ENCODE data around the gene VGLL1.

VGLL1 gene

DNA sequence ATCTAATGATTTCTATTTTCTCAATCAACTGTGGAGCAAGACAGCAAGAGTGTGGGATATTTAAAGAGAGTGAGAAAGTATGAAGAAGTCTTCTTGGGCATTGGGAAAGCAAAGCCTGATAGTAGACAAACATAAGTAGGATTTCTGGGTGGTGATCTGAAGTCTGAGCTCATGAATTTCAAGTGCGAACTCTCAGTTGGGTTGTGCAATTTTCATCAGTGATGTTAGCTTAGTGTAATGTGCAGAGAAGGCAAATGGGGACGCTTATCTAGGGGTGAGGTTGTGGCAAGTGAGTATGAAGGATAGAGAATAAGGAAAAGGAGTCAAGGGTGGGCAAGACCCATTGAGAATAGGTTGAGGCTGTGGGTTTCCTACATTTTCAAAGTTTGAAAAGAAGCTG lies 23.7 kb downstream of the VGLL1 start:
- no peak for DNase-seq

DNA sequence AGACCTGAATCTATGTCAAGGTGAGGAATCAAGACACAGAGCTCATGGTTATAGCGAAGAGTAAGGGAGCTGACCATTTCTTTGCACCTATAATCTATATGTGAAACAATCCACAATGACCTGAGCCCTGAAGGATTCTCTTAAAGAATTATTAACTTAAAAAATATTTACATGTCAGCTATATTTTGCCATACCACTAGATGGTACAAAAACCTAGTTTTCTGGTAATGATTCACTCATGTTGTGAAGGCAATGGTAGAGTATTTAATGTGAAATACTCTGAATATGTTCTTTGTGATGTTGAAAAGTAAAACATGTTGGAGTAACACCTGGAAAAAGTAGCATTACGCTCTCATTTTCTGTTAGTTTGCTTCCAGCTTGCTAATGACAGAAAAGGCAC lies 40.0 kb downstream of the VGLL1 start:
- DNase-seq: peak in 2 of 6 experiments; percentile 18 to 20

DNA sequence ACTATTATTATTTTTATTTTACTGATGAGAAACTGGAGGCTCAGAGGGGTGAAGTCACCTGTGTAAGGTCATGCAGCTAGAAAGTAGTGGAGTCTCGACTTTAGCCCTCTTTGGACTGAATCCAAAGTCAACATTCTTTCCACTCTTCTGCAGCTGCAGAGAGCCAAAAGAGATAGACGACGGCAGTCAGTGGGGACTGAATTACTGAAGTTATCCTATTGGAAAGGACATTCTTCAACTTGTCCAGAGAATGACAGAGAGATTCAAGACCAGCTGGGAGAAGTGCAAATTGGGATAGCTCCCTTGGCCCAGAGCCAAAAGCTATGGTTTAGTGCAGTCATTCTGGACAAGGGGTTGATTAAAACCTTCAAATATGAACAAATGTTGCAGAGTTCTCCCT lies 42.5 kb downstream of the VGLL1 start:
- no peak for DNase-seq

DNA sequence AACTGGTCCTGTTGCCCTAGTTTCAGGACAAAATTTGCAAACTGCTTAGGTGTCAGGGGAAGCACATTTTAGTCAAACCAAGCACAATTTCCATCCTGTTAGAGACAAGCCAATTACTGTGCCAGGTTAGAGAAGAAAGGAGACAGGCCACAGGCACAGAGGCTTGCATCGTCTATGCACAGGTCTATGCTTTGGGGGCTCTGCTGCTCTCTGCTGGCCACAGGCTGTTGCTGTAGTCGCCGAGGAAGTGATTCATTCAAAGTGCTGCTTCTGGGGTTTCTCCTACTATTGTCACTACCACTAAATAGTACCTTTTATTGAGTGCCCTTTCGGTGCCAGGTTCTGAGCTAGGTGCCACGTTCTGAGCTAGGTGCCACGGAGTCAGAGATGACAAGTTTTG lies 45.5 kb downstream of the VGLL1 start:
- DNase-seq: peak; percentile 32 to 66 (median 46)

DNA sequence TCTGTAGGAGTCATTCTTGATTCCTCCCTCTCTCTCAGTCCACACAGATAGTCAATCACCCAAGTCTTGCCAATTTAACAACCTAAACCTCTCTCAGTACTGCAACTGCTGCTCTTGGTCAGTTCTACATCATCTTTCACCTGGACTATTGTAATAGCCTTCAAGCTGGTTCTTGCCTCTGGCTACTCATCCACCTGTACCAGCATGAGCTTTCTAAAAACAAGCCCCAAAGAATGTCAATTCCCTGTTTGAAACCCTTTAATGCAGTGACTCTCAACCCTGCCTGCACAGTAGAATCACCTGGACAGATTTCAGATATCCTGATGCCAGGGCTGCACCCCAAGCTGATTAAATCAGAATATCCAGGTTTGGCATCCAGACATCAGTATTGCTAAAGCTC lies 48.3 kb downstream of the VGLL1 start:
- no peak for DNase-seq

DNA sequence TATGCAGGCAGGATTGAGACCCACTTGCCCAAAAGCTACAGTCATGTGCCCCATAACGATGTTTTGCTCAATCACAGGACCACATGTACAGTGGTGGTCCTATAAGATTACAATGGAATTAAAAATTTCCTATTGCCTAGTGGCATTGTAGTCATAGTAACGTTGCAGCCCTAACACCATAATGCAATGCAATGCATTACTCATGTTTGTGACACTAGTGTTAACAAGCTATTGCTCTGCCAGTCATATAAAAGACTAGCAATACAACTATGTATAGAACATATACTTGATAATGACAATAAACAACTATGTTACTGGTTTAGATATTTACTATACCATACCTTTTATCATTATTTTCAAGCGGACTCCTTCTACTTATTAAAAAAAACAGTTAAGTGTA lies 50.6 kb downstream of the VGLL1 start:
- DNase-seq: no peak

DNA sequence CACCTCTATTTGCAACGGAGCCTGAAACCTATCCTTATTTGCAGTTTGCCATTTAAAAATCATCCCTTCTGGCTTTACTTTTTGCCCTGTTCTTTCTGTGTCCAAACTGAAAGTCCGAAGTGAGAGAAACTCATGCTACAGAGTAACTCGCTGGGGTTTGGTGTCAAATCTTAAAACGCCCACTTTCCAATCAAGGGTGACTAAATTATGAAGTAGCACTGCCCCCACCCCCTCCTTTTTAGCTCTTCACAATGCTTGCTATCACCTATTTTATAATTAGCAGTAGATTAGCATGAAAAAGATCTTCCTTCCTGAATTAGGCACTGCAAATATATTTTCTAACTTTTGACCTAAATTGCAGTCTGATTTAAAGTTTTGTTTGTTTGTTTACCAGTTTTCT lies 52.5 kb downstream of the VGLL1 start:
- DNase-seq: no peak

DNA sequence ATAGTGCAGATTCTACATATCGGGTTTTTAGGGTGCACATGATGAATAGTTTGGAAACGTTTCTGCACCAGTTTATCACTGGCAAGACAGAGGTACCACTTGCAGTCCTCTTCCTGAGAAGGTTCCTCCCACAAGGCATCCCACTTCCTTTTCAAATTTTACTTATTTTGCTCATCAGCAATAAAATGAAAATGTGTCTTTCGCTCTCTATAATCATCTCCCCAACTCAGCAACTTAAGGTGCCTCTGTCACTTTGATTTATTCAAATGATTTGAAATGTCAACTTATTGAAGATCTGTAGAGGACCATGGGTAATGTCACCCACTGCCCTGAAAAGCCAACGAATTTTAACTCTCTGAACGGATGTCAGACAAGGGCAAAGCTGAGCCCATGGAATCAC lies 53.2 kb downstream of the VGLL1 start:
- DNase-seq: peak in 1 of 6 experiments; percentile 5

- no peak for DNase-seq
Measured at GRCh38 chrX:136585960-136586359, 53.9 kb downstream of the VGLL1 start.

GRCh38 chrX:136586386-136586785 lies 54.4 kb downstream of the VGLL1 start:
- DNase-seq: peak in 4 of 6 experiments; percentile 0 to 77 (median 72)

- no peak for DNase-seq
Measured at GRCh38 chrX:136587532-136587931, 55.5 kb downstream of the VGLL1 start.

- peak in 2 of 6 experiments; percentile 2 to 26 for DNase-seq
Measured at GRCh38 chrX:136588036-136588435, 56.0 kb downstream of the VGLL1 start.

- DNase-seq: no peak
Measured at GRCh38 chrX:136589966-136590365, 58.0 kb downstream of the VGLL1 start.

DNA sequence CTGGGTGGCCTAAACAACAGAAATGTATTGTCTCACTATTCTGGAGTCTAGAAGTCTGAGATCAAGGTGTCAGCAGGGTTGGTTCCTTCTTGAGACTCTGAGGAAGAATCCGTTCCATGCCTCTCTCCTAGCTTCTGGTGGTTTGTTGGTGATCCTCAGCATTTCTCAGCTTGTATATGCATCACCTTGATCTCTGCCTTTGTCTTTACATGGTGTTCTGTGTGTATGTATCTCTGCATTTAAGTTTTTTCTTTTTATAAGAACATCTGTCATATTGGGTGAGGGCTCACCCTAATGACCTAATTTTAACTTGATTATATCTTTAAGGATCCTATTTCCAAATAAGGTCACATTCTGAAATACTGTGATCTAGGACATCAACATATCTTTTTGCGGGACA lies 65.3 kb downstream of the VGLL1 start:
- DNase-seq: no peak

DNA sequence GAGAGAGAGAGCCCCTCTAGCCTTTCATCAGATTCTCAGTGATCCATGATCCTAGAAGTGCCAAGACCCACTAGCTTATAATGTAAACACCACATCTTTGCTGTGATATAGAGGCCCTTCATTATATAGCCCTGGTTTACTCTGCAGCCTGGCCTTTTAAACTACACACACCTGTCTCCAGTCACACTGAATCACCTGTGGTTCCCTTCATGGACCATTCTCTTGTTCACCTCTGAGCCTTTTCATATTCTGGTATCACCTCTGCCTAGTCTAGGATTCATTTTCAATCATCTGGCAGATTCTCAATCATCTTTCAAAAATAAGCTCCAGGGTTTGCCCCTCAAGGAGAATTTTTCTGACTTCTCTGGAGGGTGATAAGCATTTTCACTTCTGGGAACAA lies 65.9 kb downstream of the VGLL1 start:
- DNase-seq: no peak

- DNase-seq: no peak
Measured at GRCh38 chrX:136598631-136599030, 66.6 kb downstream of the VGLL1 start.

- DNase-seq: no peak
Measured at GRCh38 chrX:136600059-136600458, 68.0 kb downstream of the VGLL1 start.

Measured in stimulated activated naive CD4-positive, alpha-beta T cell (primary cell).